Lower leg skin (tissue), 3 donors: ENCODE data around the gene PZP.

Experiments
- POLR2A ChIP-seq, 2 donors: fragments of 450-650 bp; IDR thresholded peaks; one replicate each; pipeline ENCODE4 v1.6.1; 2016 to 2017; ENCODE audit warnings: antibody characterized with exemption in 2 of 2, mild to moderate bottlenecking in 1 of 2, moderate library complexity in 1 of 2
- TF ChIP-seq, protein P1 (sequence below), 3 donors: fragments of 450-650 bp; IDR thresholded peaks; one replicate each; pipeline ENCODE4 v1.5.1; 2016; ENCODE audit warnings: antibody characterized with exemption in 3 of 3, mild to moderate bottlenecking in 3 of 3, moderate library complexity in 2 of 3

DNA sequence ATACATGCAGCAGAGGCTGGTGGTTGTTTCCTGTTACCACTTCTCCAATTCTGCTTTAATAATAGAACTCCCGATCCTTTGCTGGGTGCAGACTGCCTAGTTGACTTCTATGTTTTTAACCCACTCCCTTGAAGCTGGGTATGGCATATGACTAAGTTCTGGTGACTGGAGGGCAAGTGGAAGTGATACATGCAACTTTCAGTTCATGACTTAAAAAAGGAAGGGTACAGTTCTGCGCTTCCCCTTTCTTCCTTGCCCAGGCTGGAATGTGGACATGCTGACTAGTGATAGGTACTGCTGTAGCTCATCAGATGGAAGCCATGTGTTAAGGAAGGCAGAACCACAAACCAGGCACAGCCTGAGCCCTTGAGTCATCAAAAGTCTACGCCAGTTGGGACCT, 90.0 kb downstream of the PZP start:
- TF ChIP-seq POLR2A (IDR thresholded peaks at IDR 0.05), result no peak
- TF ChIP-seq, protein P1, sequence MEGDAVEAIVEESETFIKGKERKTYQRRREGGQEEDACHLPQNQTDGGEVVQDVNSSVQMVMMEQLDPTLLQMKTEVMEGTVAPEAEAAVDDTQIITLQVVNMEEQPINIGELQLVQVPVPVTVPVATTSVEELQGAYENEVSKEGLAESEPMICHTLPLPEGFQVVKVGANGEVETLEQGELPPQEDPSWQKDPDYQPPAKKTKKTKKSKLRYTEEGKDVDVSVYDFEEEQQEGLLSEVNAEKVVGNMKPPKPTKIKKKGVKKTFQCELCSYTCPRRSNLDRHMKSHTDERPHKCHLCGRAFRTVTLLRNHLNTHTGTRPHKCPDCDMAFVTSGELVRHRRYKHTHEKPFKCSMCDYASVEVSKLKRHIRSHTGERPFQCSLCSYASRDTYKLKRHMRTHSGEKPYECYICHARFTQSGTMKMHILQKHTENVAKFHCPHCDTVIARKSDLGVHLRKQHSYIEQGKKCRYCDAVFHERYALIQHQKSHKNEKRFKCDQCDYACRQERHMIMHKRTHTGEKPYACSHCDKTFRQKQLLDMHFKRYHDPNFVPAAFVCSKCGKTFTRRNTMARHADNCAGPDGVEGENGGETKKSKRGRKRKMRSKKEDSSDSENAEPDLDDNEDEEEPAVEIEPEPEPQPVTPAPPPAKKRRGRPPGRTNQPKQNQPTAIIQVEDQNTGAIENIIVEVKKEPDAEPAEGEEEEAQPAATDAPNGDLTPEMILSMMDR (IDR thresholded peaks at IDR 0.05), result no peak
